ENCODE measurements around the gene KCND1. TPM values are rescaled to one million over a fixed set of nuclear protein-coding genes. Genes with fewer than 3 reads are reported as not detected.

The KCND1 gene
- total and polyA plus RNA-seq, 10 of the 15 experiments (the other 5 are each of a cell fraction or from before 2014, with no cell fraction given) = 0.02 to 1.0 (median 0.39) TPM

DNA sequence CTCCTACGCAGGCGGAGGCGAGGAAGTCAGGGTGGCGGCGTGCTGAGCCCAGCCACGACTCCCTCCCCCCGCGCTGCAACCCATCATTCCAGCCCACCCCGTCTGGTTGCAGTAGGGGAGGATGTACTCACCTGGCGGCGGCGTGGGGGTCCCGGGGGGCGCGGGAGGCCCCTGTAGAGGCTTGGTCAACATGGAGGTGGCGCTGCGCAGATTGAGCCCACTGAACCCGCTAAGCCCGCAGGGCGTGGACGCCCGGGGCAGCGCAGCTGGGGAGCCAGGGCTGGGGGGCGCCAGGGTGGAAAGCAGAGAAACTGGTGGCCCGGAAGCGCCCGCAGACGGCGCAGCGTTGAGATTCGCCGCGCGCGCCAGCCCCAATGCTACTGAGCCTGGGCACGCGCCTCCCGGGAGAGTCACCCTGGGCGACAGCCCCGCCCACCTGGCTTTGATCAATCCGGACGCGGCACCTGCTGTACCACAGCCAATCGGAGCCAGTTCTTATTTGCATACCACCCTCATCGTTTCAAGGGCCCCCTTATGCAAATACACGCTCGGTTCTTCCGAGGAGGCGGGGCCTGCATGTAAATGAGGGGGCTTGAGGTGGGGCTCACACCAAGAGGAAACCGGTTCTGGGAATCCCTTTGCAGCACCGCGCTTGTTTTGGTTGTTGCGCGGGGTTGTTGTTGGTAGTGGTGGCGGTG lies 52.9 kb downstream of the KCND1 start, which contains the start of gene PIM2 (continued):
- TF ChIP-seq, protein P1, sequence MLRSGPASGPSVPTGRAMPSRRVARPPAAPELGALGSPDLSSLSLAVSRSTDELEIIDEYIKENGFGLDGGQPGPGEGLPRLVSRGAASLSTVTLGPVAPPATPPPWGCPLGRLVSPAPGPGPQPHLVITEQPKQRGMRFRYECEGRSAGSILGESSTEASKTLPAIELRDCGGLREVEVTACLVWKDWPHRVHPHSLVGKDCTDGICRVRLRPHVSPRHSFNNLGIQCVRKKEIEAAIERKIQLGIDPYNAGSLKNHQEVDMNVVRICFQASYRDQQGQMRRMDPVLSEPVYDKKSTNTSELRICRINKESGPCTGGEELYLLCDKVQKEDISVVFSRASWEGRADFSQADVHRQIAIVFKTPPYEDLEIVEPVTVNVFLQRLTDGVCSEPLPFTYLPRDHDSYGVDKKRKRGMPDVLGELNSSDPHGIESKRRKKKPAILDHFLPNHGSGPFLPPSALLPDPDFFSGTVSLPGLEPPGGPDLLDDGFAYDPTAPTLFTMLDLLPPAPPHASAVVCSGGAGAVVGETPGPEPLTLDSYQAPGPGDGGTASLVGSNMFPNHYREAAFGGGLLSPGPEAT (IDR thresholded peaks at IDR 0.05; ENCODE audit: low read depth) = no peak
- no peak for TF ChIP-seq NR2F1 (conservative IDR thresholded peaks at IDR 0.05)
- no peak for TF ChIP-seq WRNIP1 (IDR thresholded peaks at IDR 0.05; ENCODE audit: borderline replicate concordance, low read depth, low read length)
- peak; percentile 86 to 94 for TF ChIP-seq BHLHE40 (IDR thresholded peaks at IDR 0.05; ENCODE audit: borderline replicate concordance in 1 of 2, low read depth in 2 of 2, low read length in 1 of 2)
- TF ChIP-seq EZH2 (IDR thresholded peaks at IDR 0.05; ENCODE audit: borderline replicate concordance, control insufficient read depth, low read depth, low read length) = no peak
- TF ChIP-seq RB1 (IDR thresholded peaks at IDR 0.05; ENCODE audit: borderline replicate concordance) = no peak
- TF ChIP-seq POLR2AphosphoS5 (IDR thresholded peaks at IDR 0.05; ENCODE audit: low read length) = peak; percentile 98
- peak; percentile 75; the same call in 1 of the 2 replicates for TF ChIP-seq CBFB (IDR thresholded peaks at IDR 0.05; ENCODE audit: low read depth)
- TF ChIP-seq POU2F2 (IDR thresholded peaks at IDR 0.05; ENCODE audit: borderline replicate concordance, low read depth, low read length) = peak; percentile 99
- no peak for TF ChIP-seq SMC3 (IDR thresholded peaks at IDR 0.05; ENCODE audit: borderline replicate concordance, low read length)
- TF ChIP-seq ZNF207 (IDR thresholded peaks at IDR 0.05; ENCODE audit: borderline replicate concordance) = no peak
- TF ChIP-seq CHD2 (IDR thresholded peaks at IDR 0.05; ENCODE audit: borderline replicate concordance, low read depth, low read length) = no peak
- no peak for TF ChIP-seq ZNF217 (IDR thresholded peaks at IDR 0.05)
- TF ChIP-seq HCFC1 (IDR thresholded peaks at IDR 0.05; ENCODE audit: low read length) = no peak
- TF ChIP-seq, protein P2, sequence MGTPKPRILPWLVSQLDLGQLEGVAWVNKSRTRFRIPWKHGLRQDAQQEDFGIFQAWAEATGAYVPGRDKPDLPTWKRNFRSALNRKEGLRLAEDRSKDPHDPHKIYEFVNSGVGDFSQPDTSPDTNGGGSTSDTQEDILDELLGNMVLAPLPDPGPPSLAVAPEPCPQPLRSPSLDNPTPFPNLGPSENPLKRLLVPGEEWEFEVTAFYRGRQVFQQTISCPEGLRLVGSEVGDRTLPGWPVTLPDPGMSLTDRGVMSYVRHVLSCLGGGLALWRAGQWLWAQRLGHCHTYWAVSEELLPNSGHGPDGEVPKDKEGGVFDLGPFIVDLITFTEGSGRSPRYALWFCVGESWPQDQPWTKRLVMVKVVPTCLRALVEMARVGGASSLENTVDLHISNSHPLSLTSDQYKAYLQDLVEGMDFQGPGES (IDR thresholded peaks at IDR 0.05) = peak; percentile 49; the same call in 1 of the 2 replicates
- TF ChIP-seq, protein P3, sequence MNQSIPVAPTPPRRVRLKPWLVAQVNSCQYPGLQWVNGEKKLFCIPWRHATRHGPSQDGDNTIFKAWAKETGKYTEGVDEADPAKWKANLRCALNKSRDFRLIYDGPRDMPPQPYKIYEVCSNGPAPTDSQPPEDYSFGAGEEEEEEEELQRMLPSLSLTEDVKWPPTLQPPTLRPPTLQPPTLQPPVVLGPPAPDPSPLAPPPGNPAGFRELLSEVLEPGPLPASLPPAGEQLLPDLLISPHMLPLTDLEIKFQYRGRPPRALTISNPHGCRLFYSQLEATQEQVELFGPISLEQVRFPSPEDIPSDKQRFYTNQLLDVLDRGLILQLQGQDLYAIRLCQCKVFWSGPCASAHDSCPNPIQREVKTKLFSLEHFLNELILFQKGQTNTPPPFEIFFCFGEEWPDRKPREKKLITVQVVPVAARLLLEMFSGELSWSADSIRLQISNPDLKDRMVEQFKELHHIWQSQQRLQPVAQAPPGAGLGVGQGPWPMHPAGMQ (IDR thresholded peaks at IDR 0.05; ENCODE audit: borderline replicate concordance) = no peak
- no peak for TF ChIP-seq CEBPB (IDR thresholded peaks at IDR 0.05; ENCODE audit: borderline replicate concordance in 1 of 2, low read depth in 2 of 2, low read length in 2 of 2)
- no peak for TF ChIP-seq NRF1 (conservative IDR thresholded peaks at IDR 0.05; ENCODE audit: low read depth, low read length)
- no peak for TF ChIP-seq CHD1 (IDR thresholded peaks at IDR 0.05; ENCODE audit: low read depth, low read length)
- TF ChIP-seq BMI1 (IDR thresholded peaks at IDR 0.05; ENCODE audit: borderline replicate concordance) = no peak
- TF ChIP-seq ASH2L (IDR thresholded peaks at IDR 0.05; ENCODE audit: borderline replicate concordance, low read depth) = no peak
- peak; percentile 19 for TF ChIP-seq KLF5 (IDR thresholded peaks at IDR 0.05; ENCODE audit: partially characterized antibody)
- TF ChIP-seq MTA3 (IDR thresholded peaks at IDR 0.05; ENCODE audit: borderline replicate concordance, low read length) = no peak
- no peak for TF ChIP-seq MYB (IDR thresholded peaks at IDR 0.05; ENCODE audit: borderline replicate concordance, low read depth, low read length)

All from GM12878 (cell line).